Measurements from ENCODE around the gene TAGLN2.
"Not testable (repeated sequence)": the region's sequence is repeated elsewhere in the genome, so short reads cannot be mapped to it uniquely, and the experiment has no call there.

DNA sequence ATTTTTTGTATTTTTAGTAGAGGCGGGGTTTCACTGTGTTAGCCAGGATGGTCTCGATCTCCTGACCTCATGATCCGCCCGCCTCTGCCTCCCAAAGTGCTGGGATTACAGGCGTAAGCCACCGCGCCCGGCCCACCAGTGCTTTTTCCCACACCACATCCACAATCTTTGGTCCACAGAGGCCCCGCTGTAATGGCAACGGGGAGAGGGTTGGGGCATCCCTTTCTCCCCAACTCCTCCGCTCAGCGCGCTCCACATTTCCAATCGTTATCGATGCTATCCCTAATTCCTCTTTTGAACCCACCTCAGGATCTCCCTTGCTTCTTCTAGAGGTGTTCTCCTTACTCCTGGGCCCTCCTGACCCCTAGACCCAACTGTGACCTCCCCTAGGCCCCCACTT, 25.7 kb downstream of the TAGLN2 start:
- not testable (repeated sequence) for TF ChIP-seq CTCF, POLR2A, POLR2AphosphoS5 (IDR thresholded peaks at IDR 0.05)
